Psoas muscle (tissue), 8 donors: ENCODE measurements around the gene PRRT4. TPM values are rescaled to one million over a fixed set of nuclear protein-coding genes. Genes with fewer than 3 reads are reported as not detected.

Experiments used
- ATAC-seq, 4 donors: fragments of 200-7000 bp; cut with Tn5 transposase; one replicate each; pipeline ENCODE4 v1.9.1; 2020; ENCODE audit warnings: moderate library complexity in 3 of 4, mild to moderate bottlenecking in 2 of 4
- DNase-seq, 2 donors: peaks; one replicate each; pipeline ENCODE4 v3.0.0-alpha.2; 2020
- H3K27ac ChIP-seq: fragments of 200-600 bp; one replicate; pipeline ENCODE4 v1.8.0; 2022
- H3K27me3 ChIP-seq, 3 donors: fragments of 200-600 bp in 1 of 3; one replicate each; pipeline versions ENCODE4 v1.6.1 to v1.8.0; 2013 to 2022; ENCODE audit warnings: low read length in 2 of 3, mild to moderate bottlenecking in 2 of 3, moderate library complexity in 1 of 3; ENCODE audit not compliant: insufficient read depth in 3 of 3
- H3K36me3 ChIP-seq, 2 donors: fragments of 200-600 bp in 1 of 2; one replicate each; pipeline versions ENCODE4 v1.6.1 to v1.8.0; 2013 to 2022; ENCODE audit warnings: low read depth in 1 of 2, mild to moderate bottlenecking in 1 of 2, moderate library complexity in 1 of 2; ENCODE audit not compliant: insufficient read depth in 1 of 2
- H3K4me1 ChIP-seq: fragments of 200-600 bp; one replicate; pipeline ENCODE4 v1.8.0; 2022
- H3K4me3 ChIP-seq: fragments of 200-600 bp; one replicate; pipeline ENCODE4 v1.8.0; 2022; ENCODE audit warnings: mild to moderate bottlenecking
- H3K9me3 ChIP-seq: fragments of 200-600 bp; one replicate; pipeline ENCODE4 v1.8.0; 2022
- CTCF ChIP-seq: fragments of 200-600 bp; IDR thresholded peaks from one replicate; pipeline ENCODE4 v1.8.0; 2022; ENCODE audit warnings: antibody characterized with exemption
- whole genome bisulfite sequencing, 3 donors: extraction: QIAGEN DNeasy Blood & Tissue Kit; methylation state at CpG; one replicate each; pipeline versions ENCODE4 v1.1.6 to v1.1.7; 2013; 5-methylcytosine and 5-hydroxymethylcytosine counted together
- intact Hi-C, 2 donors: fragments of 100-400 bp; cut with DNase I; formaldehyde crosslinking; loops; one replicate each; pipeline versions ENCODE4 v1.11.0 to v1.14.2; 2022
- polyA plus RNA-seq, 3 donors: library from polyadenylated mRNA; stranded (reverse); fragments of 200-250 nt; gene quantifications; one replicate each; pipeline ENCODE4 v1.2.3, GENCODE V29; 2013
- total RNA-seq, 4 donors: library from RNA; stranded (reverse); fragmentation: NEBNext Ultra II Directional in 2 of 4; extraction: Animal tissue kit (Norgen Biotek cat#: 25700) in 2 of 4; gene quantifications; one replicate each; pipeline versions ENCODE4 v1.2.1 to v1.2.4, GENCODE V29; 2021 to 2023
- donor health status: healthy with polysubstance abuse.
- donor health status: DM: no; HTN: no; CAD: no; lungs with moderate emphysema.
- donor health status: Bipolar disorder and iron deficiency.
- donor health status: healthy.
- donor health status: DM: yes; HTN: yes; CAD: no.
- donor health status: DM: no; HTN: no; CAD: no.
- donor health status: DM: no; HTN: no; CAD: no.
- donor health status: DM: yes; HTN: yes; CAD: no.

Gene PRRT4
- total and polyA plus RNA-seq, 7 donors = 0.87 to 27.7 (median 3.5) TPM

GRCh38 chr7:128359939-128360338 is 1.6 kb downstream of the PRRT4 start:
- no peak for TF ChIP-seq CTCF
- intact Hi-C loops = no loop called here
- peaks cover 5% of the 10 kb centered on the region for H3K4me1 ChIP-seq
- DNase-seq = no peak
- H3K9me3 ChIP-seq = no peaks in the 10 kb centered on the region
- H3K36me3 ChIP-seq = no peaks in the 10 kb centered on the region
- WGBS, 3 donors = 78 to 90% (median 81%) methylated on average over 4 of the region's 4 CpGs
- peak overlapping the region; percentile 36 for H3K27ac ChIP-seq
- ATAC-seq = no peak
- no peaks in the 10 kb centered on the region for H3K27me3 ChIP-seq
- H3K4me3 ChIP-seq = no peak overlapping the region

- Histone ChIP-seq H3K4me1 (peaks cover 5% of the 10 kb centered on the region), H3K27ac (no peak overlapping the region), H3K4me3 (no peak overlapping the region), H3K27me3 (no peaks in the 10 kb centered on the region), H3K36me3 (no peaks in the 10 kb centered on the region), H3K9me3 (no peaks in the 10 kb centered on the region)
- WGBS, 3 donors = 93 to 99% (median 96%) methylated on average over 12 of the region's 12 CpGs
- DNase-seq (no peak), ATAC-seq (no peak)
- TF ChIP-seq CTCF = no peak
- intact Hi-C loops = no loop called here
Observed at GRCh38 chr7:128359336-128359735, 2.2 kb downstream of the PRRT4 start.

GRCh38 chr7:128358233-128358632 is 3.3 kb downstream of the PRRT4 start:
- H3K9me3 ChIP-seq = no peaks in the 10 kb centered on the region
- TF ChIP-seq CTCF = no peak
- H3K36me3 ChIP-seq = no peaks in the 10 kb centered on the region
- no peak overlapping the region for H3K27ac ChIP-seq
- H3K4me3 ChIP-seq = no peak overlapping the region
- intact Hi-C loops = no loop called here
- 70 to 90% (median 87%) methylated on average over 1 of the region's 1 CpG for WGBS, 3 donors
- no peak for ATAC-seq
- no peak for DNase-seq
- H3K4me1 ChIP-seq = peaks cover 5% of the 10 kb centered on the region
- H3K27me3 ChIP-seq = no peaks in the 10 kb centered on the region

- DNase-seq = no peak
- H3K27ac ChIP-seq = no peak overlapping the region
- 79 to 87% (median 81%) methylated on average over 5 to 6 of the region's 6 CpGs for WGBS, 3 donors
- H3K27me3 ChIP-seq = no peaks in the 10 kb centered on the region
- no peak for ATAC-seq
- no peak overlapping the region for H3K4me3 ChIP-seq
- peaks cover 9% of the 10 kb centered on the region for H3K4me1 ChIP-seq
- no peak for TF ChIP-seq CTCF
- no peaks in the 10 kb centered on the region for H3K36me3 ChIP-seq
- H3K9me3 ChIP-seq = no peaks in the 10 kb centered on the region
- intact Hi-C loops = no loop called here
Observed at GRCh38 chr7:128357217-128357613, 4.3 kb downstream of the PRRT4 start.

GRCh38 chr7:128356546-128357216 is 4.8 kb downstream of the PRRT4 start:
- Histone ChIP-seq H3K27me3 (no peaks in the 10 kb centered on the region), H3K4me1 (peaks cover 5% of the 10 kb centered on the region), H3K36me3 (no peaks in the 10 kb centered on the region), H3K27ac (no peak overlapping the region), H3K9me3 (no peaks in the 10 kb centered on the region), H3K4me3 (no peak overlapping the region)
- whole genome bisulfite sequencing, 3 donors = 72 to 87% (median 84%) methylated on average over 2 of the region's 2 CpGs
- DNase-seq = no peak
- no peak for ATAC-seq
- TF ChIP-seq CTCF = no peak
- intact Hi-C loops = no loop called here
